NB4 (cell line): ENCODE results near the gene METRNL.
"Not testable (repeated sequence)": the region's sequence is repeated elsewhere in the genome, so short reads cannot be mapped to it uniquely, and the experiment has no call there.

ENCODE experiments used
- DNase-seq: peaks from one replicate; pipeline ENCODE4 v3.0.0; 2010; ENCODE audit warnings: low read depth
- H3K4me3 ChIP-seq: one replicate; pipeline ENCODE4 v1.5.1; 2011; ENCODE audit warnings: mild to moderate bottlenecking, low read depth, low read length, moderate library complexity
- MAX ChIP-seq: IDR thresholded peaks from 2 replicates; pipeline ENCODE4 v1.6.1; 2011; ENCODE audit warnings: low read depth, low read length
- MYC ChIP-seq: IDR thresholded peaks from 2 replicates; pipeline ENCODE4 v1.6.1; 2011; ENCODE audit warnings: low read depth, low read length
- POLR2A ChIP-seq: IDR thresholded peaks from 2 replicates; pipeline ENCODE4 v1.6.1; 2011; ENCODE audit warnings: mild to moderate bottlenecking; ENCODE audit not compliant: insufficient read length; ENCODE audit errors: extremely low read depth
- TF ChIP-seq, protein P1 (sequence below): IDR thresholded peaks from one replicate; pipeline ENCODE4 v1.5.1; 2012; ENCODE audit warnings: low read depth, low read length

METRNL gene

GRCh38 chr17:83062818-83063671 lies 16.4 kb upstream of the METRNL start:
- DNase-seq = no peak
- no peak overlapping the region for H3K4me3 ChIP-seq
- no peak for TF ChIP-seq POLR2A
- no peak for TF ChIP-seq MYC
- TF ChIP-seq MAX = no peak
- TF ChIP-seq, protein P1, sequence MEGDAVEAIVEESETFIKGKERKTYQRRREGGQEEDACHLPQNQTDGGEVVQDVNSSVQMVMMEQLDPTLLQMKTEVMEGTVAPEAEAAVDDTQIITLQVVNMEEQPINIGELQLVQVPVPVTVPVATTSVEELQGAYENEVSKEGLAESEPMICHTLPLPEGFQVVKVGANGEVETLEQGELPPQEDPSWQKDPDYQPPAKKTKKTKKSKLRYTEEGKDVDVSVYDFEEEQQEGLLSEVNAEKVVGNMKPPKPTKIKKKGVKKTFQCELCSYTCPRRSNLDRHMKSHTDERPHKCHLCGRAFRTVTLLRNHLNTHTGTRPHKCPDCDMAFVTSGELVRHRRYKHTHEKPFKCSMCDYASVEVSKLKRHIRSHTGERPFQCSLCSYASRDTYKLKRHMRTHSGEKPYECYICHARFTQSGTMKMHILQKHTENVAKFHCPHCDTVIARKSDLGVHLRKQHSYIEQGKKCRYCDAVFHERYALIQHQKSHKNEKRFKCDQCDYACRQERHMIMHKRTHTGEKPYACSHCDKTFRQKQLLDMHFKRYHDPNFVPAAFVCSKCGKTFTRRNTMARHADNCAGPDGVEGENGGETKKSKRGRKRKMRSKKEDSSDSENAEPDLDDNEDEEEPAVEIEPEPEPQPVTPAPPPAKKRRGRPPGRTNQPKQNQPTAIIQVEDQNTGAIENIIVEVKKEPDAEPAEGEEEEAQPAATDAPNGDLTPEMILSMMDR = no peak

DNA sequence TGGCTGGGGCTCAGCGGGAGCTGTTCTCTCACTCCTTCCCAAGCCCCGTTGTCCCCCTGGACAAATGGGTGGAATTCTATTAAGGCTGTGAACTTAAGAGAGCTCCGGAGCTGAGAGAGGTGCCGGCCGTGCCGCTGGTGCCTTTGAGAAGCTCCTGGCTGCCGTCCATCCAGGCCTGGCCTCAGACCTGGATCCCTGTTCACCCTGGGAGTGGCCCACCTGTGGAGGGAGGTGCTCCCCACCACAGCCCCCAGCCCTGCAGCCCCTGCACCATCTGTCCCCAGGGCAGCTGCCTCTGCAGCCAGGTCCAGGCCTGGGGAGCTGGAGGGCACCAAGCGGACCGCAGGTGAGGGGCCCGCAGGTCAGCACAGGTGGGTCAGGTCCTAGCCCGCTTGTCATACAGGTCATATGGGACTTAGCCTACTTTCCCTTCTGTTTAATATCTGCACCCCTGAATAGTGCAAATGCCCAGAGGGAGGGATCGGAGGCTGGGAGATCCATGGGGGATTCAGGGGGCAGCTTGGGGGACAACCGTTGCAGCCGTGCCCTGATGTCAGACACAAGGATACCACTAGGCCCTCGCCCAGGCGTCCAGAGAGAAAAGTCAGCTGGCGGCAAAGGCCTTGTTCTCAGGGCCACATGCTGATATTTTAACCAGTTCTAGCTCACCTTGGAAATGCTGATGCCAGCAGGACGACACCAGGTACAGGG lies 15.2 kb upstream of the METRNL start:
- DNase-seq = no peak
- TF ChIP-seq, protein P1 = no peak
- TF ChIP-seq MAX = no peak
- TF ChIP-seq MYC = no peak
- TF ChIP-seq POLR2A = no peak
- H3K4me3 ChIP-seq = no peak overlapping the region

GRCh38 chr17:83064732-83065659 lies 14.4 kb upstream of the METRNL start:
- no peak overlapping the region for H3K4me3 ChIP-seq
- no peak for DNase-seq
- TF ChIP-seq, protein P1 = no peak
- no peak for TF ChIP-seq MAX
- TF ChIP-seq POLR2A = no peak
- no peak for TF ChIP-seq MYC

GRCh38 chr17:83065660-83066542 lies 13.5 kb upstream of the METRNL start:
- TF ChIP-seq POLR2A (no peak), MYC (no peak), MAX (no peak)
- TF ChIP-seq, protein P1 = no peak
- DNase-seq = no peak
- no peak overlapping the region for H3K4me3 ChIP-seq

GRCh38 chr17:83066543-83066890 lies 12.9 kb upstream of the METRNL start:
- not testable (repeated sequence) for DNase-seq, H3K4me3 ChIP-seq
